SU-DHL-6 (cell line): ENCODE measurements around the gene HMGCR.

Source experiments
- EZH2phosphoT487 ChIP-seq: fragments of 200-600 bp; sonication (generic), shearing (Covaris generic); conservative IDR thresholded peaks from 2 replicates; pipeline ENCODE4 v1.6.1; 2018; ENCODE audit warnings: mild to moderate bottlenecking, antibody characterized with exemption, low read length, moderate library complexity, mixed read lengths
- TF ChIP-seq, protein P1 (sequence below): fragments of 200-600 bp; sonication (generic); IDR thresholded peaks from one replicate; pipeline ENCODE4 v1.5.1; 2017; ENCODE audit warnings: antibody characterized with exemption, mild to moderate bottlenecking, low read length, moderate library complexity; ENCODE audit not compliant: insufficient read depth, poor library complexity, severe bottlenecking

DNA sequence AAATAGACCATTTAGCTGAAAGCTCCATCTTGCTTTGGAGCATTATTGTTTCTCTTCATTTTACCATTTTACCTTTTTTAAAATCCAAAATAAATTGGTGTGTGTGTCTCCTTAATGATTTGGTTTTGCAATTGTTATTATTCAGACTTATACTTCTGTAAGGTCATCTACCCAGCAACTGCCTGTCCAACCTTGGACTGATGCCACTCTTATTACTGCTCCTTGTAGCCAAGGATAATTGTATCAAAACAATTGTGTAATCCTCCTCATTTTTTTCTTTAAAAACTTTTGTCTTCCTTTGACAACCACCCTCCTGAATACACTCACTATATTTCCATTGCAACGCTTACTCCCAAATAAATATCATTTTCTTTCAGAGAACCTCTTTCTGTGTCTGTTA is 30.3 kb upstream of the HMGCR start:
- TF ChIP-seq, protein P1, sequence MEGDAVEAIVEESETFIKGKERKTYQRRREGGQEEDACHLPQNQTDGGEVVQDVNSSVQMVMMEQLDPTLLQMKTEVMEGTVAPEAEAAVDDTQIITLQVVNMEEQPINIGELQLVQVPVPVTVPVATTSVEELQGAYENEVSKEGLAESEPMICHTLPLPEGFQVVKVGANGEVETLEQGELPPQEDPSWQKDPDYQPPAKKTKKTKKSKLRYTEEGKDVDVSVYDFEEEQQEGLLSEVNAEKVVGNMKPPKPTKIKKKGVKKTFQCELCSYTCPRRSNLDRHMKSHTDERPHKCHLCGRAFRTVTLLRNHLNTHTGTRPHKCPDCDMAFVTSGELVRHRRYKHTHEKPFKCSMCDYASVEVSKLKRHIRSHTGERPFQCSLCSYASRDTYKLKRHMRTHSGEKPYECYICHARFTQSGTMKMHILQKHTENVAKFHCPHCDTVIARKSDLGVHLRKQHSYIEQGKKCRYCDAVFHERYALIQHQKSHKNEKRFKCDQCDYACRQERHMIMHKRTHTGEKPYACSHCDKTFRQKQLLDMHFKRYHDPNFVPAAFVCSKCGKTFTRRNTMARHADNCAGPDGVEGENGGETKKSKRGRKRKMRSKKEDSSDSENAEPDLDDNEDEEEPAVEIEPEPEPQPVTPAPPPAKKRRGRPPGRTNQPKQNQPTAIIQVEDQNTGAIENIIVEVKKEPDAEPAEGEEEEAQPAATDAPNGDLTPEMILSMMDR = no peak
- no peak for TF ChIP-seq EZH2phosphoT487
